GM18526 (cell line): ENCODE results near the gene GHR.

Experiments used
- POLR2A ChIP-seq: IDR thresholded peaks from 3 replicates; pipeline ENCODE4 v1.6.1; 2011; ENCODE audit not compliant: insufficient read length; ENCODE audit errors: extremely low read depth

GHR gene

DNA sequence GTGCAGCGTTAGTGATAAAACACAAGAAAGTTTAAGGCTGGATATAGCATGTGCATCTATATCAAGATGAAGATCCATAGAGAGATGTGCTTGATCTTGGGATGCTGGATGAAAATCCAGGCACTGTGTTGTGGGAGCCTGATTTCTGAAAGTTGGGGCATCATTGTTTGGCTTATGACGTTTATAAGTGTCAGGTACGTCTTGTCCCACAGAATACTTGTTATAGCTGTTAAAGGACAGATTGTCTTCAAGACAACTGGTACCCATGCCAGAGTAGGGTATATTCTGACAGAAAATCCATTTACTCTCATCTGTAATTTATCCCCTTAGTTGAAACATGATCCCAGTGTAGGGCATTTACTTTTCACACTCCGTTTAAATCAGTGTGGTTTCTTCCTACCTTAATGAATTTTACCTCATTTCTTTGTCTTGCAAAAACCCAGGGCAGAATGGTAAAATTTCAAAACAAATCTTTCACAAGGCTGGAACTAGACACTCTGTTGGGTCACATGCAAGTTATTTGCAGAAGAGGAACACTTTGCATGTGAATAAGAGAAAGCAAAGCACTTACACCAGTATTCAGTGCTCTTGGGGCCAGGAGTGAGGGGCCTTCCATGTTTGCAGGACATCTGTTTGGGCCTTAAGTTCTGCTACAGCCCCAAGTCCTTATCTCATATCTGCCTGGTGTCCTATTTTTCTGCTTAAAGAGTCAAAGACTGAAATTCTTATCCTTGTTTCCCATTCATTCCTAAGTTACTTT is 73.3 kb downstream of the GHR start:
- TF ChIP-seq POLR2A = no peak

DNA sequence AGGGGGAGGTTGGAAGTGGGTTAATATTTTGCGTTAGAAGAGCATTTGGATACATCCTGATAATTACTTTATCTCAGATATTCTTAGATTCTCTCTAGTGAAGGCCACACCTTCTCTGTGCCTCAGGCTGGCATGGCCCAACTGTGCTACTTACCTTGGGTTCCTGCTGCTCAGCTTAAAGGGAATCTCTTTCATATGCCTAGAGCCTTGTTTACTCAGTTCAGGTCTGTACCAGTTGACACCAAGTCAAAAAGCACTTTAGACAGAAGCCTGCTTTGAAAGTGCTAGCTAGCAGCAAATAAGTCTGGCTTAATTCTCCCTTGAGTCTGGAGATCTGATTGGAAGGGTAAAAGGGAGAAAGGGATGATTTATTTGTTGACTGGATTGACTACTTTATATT is 74.8 kb downstream of the GHR start:
- TF ChIP-seq POLR2A = no peak

DNA sequence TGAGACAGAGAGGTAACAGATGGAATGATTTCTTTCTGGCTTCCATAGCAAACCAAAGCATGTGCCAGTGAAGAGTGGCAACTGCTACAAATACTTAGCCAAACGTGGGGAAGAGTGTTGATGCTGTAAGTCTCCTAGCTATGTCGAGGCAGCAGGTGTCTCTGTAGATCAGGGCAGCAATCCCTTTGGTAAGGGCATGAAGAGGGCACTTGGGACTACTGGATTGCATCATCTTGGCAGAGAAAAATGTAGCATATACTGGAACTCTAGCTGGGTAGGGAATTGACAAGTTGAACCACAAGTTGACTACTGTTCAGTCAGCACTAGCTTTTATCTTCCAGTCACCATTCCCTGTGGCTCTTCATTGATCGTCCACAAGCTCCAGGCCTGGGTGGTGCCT is 75.8 kb downstream of the GHR start:
- no peak for TF ChIP-seq POLR2A

DNA sequence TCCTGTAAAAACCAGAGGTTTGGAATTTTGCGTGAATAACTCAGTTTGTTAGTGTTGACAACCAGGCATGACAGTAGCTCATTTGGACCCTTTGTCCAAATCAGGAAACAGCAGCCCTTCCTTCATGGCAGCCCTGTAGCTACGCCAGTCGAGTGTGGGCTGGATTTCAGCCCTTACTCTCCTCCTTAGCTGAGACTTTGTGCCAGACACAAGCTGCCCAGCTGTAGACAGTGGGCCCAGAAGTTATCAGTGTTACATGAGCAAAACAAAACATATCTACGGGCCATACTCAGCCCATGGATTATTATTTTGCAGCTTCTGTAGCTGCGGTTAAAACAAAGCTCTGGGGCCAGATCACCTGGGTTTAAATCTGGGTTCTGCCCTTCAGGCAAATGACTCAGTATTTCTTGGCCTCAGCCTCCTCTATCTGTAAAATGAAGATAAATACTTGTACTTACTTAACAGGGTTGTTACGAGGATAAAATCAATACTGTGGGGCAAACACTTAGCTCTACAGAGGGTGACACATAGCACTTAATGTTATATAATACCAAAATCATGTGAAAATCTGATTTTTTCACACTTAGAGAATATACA is 76.9 kb downstream of the GHR start:
- TF ChIP-seq POLR2A = no peak

DNA sequence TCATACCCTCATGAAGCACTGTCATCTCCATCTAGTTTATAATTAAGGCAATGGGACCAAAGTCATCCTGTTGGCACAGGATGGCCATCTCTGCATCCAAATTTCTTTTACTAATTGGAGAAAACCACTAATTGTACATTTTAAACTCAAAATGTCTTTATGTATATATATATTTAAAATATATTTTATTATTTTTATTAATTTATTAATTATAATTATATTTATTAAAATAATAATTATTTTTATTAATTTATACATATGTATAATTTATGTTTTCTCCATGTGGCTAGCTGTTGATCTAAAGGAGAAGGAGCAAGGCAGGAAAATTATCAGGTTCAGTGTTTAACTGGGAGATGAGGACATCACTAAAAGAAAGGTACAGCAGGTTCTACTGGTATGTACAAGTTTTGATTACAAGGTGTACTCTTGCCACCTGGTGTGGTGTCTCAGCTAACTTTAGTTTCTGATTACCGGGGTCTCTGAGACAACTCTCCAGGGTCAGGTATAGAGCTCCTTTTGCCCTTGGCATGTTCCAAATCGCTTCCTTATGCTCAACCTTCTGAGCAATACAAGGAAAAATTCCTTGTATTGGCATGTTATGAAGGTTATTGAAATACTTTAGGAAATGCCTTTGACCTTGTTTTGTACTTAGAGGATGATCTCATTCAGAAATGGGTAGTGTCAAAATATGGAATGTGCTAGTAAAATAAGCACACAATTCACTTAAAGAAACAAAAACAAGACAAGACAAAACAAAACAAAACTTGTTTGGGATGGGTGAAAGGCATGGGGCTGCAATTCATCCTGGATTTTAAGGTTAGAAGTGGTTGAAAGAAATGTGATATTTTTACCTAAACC is 79.6 kb downstream of the GHR start:
- TF ChIP-seq POLR2A = no peak

DNA sequence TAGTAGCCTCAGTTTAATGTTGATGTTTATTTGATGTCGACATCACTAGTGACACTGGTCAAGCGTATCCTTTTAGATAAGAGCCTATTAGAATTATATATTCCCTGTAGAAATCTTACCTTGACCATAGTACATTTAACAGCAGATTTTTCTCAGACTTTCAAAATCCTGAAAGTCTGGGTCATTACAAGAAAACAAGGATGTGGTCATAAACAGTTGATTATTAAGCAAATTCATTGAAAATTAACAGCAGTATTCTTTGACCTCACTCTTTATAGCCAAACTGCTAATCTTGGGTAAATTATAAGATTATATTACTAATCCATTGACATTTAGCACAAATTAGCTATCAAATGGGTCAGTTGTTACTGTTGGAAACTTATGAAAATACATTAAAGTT is 83.4 kb downstream of the GHR start:
- TF ChIP-seq POLR2A = no peak

DNA sequence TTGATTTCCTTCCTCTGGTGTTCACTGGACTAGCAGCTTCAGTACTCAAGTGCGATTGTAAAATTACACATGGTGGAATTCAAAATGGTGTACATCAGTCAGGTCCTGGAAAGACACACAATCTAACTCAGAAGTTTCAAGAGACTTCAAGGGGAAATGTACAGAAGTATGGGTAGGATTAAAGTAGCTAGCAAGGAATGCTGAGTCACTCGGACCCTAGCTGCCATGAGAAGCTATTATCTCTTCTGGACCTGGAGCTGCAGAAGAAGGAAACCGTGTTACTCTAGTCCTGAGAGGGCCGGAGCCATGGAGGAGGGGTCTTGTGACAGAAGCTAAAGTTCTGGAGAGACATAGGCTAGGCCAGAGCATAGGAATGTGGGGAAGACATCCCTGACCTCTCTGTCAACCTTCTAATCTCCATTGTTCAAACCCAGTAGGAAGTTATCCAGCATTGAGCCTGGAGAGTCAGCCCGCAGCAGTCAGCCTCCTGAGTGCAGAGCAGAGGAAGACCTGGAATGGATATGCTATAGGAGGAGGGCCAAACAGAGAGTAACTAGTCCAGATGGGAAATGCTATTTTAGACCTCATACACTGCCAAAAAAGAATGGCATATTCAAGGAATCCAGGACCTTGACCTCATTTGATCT is 84.3 kb downstream of the GHR start:
- TF ChIP-seq POLR2A = no peak

DNA sequence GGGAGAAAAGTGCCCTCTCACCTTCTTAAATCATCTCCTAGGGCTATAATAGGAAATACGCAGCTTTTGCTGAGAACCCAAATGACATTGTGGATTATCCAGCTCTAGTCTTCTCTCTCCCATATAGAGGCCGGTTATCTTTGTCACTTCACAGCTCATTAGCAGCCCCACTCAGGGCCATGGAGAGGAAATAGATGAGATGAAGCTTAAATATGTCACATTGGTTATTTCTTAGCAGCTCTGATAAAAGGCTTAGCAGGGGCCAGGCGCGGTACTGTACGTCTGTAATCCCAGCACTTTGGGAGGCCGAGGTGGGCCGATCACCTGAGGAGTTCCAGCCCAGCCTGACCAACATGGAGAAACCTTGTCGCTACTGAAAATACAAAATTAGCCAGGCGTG is 90.0 kb downstream of the GHR start:
- no peak for TF ChIP-seq POLR2A

DNA sequence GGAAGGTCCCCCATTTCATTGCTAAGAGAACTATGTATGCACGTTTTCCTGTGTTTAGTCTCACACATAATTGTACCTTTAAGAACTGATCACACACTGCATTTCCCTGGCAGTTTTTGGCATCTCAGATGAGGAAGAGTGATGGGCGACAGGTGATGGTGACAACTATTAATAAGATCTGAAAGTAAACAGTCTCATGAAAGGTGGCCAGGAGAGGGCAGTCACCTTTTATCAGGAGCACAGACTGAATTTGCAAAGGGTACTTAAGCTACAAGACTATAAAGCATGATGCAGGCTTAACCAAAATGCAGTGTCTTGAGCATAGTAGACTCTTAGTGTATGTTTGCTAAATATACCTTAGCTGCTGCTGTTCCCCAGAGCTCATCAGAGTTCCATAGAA is 91.5 kb downstream of the GHR start:
- TF ChIP-seq POLR2A = no peak

DNA sequence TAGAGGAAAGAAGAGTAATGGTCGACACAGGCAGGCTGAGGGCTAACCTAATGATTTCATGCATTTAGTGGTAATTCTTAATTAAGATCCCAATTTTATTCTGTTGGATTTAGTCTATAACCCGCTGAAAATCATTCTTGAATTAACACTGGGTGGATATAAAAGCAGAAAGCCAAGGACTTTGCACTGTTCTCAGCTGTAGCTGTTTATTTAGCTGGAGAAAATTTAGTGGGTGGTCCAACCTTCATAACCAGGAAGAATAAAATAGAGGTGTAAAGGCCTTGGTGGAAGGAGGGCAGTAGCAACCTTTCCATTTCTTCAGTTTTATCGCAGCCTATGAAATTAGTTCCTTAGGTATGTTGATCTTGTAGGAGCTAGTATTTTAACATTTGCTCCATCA is 92.3 kb downstream of the GHR start:
- no peak for TF ChIP-seq POLR2A

DNA sequence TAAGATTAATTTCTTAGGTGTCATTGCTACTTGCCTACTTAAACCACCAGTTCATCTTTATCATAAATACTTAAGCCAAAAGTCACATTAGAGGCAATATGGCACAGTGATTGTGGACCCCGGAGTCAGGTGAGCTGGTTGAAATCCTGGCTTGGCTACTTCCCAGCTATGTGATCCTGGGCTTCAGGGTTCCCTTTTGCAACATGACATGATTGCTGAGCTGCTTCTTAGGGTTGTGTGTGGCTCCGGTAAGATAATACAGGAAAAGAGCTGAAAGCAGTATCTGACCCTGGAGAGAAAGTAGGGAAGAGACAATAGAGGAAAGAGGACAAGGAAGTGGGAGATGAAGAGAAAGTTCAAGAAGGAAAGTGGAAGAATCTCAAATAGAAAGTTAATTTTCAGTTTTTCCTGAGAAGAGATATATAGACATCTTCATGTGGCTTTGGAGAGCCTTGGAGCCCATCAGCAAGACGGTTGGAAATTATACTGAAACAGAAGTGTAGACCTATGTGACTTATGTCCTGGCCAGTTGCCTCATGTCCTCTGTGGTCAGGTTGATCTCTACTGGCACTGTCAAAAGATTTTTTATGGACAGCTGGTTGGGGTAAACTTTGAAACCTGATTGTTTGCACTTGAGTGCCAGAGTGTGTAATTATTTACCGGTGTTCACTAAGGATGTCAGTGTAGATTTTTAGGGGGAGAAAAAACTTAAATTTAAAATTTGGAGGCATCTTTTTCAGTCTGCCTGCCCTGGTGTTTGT is 93.2 kb downstream of the GHR start:
- TF ChIP-seq POLR2A = no peak

DNA sequence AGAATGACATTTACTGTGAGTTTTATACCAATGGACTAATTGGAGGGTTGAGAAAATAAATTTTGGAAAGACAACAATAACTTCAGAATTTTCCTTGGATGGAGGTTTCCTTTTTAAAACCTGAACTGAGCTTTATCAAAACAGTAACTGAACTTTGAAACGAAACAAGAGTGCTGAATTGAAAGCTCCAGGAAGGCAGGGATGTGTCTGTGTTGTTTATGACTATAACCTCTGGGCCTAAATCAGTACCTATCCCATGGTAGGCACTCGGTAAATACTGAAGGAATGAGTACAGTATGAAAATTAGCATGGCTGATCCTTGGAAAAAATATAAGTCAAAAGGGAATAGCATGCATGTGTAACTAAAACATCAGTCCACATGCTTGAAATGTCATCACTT is 93.9 kb downstream of the GHR start:
- TF ChIP-seq POLR2A = no peak

DNA sequence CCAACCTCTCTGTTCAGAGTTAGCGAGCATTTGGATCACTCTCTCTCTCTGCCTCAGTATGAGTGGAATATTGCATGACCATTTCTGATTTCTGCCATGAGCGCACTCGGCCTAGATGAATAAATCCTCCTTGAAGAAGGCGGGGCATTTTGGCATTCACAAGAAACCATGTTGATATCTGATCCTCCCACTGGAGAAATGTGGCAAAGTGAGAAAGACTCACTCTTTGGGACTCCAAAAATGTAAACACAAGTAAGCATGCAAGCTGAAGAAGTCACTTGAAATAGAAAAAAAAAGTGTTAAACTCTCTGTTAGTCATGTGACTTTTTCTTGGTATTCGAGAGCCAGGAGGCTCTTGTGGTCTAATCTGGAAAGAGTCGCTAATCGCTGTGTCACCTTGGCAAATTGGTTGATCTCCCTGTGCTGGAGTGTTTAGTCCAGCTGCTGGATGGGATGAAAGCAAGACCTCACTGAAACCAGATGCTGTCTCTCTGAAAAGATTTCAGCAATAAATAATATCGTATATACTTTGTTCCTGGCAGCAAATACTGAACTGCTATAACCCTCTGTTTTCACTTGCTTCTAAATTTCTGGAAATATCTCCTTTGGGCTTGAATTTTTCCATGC is 95.5 kb downstream of the GHR start:
- TF ChIP-seq POLR2A = no peak

DNA sequence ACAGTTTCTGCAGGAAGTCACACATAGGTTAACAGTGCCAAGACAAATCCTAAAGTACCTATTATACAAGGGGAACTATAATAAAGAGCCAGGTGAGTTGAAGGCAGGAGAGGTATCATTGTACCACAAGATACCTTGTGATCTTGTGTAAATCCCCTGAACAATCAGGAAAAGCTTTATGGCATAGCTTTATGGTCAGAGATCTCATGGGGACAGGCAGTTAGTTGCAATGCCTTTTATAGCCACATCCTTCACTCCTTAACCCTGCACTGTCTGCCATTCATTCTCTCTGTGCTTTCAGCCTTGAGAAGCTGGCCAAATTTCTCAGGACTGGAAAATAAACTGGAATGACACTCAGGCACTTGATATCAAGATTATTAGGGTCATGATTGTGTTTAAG is 97.0 kb downstream of the GHR start:
- TF ChIP-seq POLR2A = no peak

DNA sequence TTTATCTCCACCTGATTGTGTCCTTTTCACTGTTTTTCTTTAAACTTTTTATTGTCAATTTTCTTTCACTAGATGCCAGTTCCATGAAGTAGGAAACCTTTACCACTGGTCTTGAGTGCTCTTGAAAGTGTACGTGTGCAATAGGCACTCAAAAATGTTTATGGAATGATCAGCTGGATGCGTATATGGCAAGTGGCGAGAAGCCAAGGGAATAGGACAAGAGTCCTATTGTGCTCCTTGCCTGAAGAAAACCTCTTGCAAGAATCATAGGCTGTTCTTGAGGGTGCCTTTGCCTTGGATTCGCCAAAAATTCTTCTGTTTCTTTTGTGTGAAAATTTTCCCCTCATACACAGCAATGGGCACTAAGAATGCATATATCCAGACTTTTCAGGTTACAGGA is 97.7 kb downstream of the GHR start:
- TF ChIP-seq POLR2A = no peak

DNA sequence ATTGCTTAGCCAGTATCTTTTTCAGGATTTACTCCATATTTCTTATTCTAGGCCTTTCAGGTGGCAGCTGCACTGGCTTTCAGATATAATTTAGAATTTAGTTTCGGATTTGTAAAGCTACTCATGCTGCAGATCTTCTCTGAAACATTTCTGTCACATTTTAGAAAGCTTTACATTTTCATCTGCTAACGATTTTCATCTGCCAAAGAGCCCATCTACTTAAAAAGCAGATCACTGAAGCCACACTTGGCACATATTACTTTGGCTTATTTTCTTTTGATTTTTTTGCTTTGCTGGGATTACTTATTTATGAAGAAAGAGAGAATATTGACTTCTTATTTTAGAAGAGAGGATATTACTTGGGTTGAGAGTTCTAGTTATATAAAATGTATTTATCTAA is 98.2 kb downstream of the GHR start:
- TF ChIP-seq POLR2A = no peak
